Gastrocnemius medialis (tissue), 4 donors: ENCODE measurements around the gene MTFR2.

Experiments used
- POLR2A ChIP-seq, 2 donors: fragments of 450-650 bp; IDR thresholded peaks; one replicate each; pipeline ENCODE4 v1.6.1; 2017; ENCODE audit warnings: antibody characterized with exemption in 2 of 2, mild to moderate bottlenecking in 2 of 2, moderate library complexity in 2 of 2
- TF ChIP-seq, protein P1 (sequence below), 5 experiments: fragments of 450-650 bp in 3 of 5; fragments of 200-600 bp in 2 of 5; sonication (generic) in 2 of 5; IDR thresholded peaks in 4 of 5; conservative IDR thresholded peaks in 1 of 5; 1 replicate in 4 of 5; 2 replicates in 1 of 5; pipeline ENCODE4 v1.5.1; 2016 to 2019; ENCODE audit warnings: antibody characterized with exemption in 5 of 5, mild to moderate bottlenecking in 3 of 5, moderate library complexity in 3 of 5

DNA sequence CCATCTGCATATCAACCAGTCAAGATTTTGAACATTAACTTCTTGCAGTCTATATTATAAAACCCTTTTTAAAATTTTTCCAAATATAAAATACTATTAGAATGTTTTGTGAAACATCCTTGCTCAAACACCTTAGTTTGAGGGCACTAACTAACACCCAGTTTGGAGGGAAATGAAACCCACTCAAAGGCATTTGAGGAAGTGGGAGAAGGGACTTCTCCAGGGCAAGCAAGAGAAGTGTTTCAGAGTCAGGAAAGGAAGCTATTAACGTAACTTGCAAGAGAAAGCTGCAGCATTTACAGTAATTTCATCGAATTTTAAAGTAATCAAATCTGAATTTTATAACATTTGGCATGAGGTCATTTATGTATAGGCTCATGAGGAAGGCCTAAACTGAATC is 21.3 kb downstream of the MTFR2 start:
- TF ChIP-seq POLR2A (IDR thresholded peaks at IDR 0.05) = no peak
- TF ChIP-seq, protein P1, sequence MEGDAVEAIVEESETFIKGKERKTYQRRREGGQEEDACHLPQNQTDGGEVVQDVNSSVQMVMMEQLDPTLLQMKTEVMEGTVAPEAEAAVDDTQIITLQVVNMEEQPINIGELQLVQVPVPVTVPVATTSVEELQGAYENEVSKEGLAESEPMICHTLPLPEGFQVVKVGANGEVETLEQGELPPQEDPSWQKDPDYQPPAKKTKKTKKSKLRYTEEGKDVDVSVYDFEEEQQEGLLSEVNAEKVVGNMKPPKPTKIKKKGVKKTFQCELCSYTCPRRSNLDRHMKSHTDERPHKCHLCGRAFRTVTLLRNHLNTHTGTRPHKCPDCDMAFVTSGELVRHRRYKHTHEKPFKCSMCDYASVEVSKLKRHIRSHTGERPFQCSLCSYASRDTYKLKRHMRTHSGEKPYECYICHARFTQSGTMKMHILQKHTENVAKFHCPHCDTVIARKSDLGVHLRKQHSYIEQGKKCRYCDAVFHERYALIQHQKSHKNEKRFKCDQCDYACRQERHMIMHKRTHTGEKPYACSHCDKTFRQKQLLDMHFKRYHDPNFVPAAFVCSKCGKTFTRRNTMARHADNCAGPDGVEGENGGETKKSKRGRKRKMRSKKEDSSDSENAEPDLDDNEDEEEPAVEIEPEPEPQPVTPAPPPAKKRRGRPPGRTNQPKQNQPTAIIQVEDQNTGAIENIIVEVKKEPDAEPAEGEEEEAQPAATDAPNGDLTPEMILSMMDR (IDR thresholded peaks at IDR 0.05 in 4 of 5, conservative IDR thresholded peaks at IDR 0.05 in 1 of 5) = no peak
